ENCODE measurements around the gene SLC16A8.

Gene SLC16A8

DNA sequence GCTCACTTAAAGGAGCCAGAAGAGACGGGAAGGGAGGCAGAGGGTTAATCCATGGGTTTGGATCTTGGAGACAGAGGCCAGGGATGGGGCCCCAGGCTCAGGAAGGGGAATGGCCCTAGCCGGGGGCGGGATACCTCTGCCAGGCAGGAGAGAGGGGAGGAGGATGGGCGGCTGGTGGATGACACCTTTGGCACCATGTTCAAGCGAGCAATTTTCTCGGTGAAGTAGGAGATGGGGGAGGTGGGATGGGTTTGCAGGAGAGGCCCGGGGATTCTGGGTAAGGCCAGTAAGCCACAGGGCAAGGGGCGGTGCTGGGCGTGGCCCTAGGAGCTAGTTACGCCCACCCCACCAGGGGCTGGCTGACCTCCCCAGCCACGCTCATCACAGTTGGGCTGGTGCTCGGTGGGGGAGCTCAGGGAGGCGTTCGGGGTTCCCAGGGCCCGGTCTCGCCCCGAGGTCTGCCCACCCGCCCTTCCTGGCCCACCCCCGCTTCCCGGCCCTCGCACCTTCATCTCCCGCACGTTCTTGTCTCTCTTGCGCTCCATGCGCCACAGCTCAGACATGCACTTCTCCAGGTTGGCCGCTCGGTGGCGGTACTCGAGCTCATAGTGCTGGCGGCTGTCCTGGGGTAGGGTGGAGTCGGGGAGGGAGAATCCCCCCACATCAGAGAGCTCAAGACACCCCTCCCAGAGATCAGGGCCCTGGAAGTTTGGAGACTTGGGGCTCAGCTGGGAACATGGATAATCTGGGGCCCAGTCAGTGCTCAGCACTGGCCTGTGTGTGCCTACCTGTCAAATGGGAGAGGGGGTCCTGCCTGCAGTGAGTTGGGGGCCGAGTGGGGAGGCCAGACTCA lies 13.8 kb upstream of the SLC16A8 start:
- Histone ChIP-seq H3K4me2 (ENCODE audit: low read length) (no peak overlapping the region), H3K4me3 (ENCODE audit: low read depth, low read length) (no peak overlapping the region), H3K36me3 (ENCODE audit: control insufficient read depth, insufficient read depth, low read length) (no peaks in the 10 kb centered on the region), H3K27me3 (ENCODE audit: control insufficient read depth, insufficient read depth, low read length) (no peaks in the 10 kb centered on the region), H3K27ac (no peak overlapping the region), H3K9me3 (ENCODE audit: control insufficient read depth, low read length) (no peaks in the 10 kb centered on the region), H2AFZ (no peak overlapping the region), H3K4me1 (no peaks in the 10 kb centered on the region), H3K9ac (no peak overlapping the region), H3K79me2 (no peaks in the 10 kb centered on the region)
- TF ChIP-seq, protein P1, sequence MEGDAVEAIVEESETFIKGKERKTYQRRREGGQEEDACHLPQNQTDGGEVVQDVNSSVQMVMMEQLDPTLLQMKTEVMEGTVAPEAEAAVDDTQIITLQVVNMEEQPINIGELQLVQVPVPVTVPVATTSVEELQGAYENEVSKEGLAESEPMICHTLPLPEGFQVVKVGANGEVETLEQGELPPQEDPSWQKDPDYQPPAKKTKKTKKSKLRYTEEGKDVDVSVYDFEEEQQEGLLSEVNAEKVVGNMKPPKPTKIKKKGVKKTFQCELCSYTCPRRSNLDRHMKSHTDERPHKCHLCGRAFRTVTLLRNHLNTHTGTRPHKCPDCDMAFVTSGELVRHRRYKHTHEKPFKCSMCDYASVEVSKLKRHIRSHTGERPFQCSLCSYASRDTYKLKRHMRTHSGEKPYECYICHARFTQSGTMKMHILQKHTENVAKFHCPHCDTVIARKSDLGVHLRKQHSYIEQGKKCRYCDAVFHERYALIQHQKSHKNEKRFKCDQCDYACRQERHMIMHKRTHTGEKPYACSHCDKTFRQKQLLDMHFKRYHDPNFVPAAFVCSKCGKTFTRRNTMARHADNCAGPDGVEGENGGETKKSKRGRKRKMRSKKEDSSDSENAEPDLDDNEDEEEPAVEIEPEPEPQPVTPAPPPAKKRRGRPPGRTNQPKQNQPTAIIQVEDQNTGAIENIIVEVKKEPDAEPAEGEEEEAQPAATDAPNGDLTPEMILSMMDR (IDR thresholded peaks at IDR 0.05), result no peak

DNA sequence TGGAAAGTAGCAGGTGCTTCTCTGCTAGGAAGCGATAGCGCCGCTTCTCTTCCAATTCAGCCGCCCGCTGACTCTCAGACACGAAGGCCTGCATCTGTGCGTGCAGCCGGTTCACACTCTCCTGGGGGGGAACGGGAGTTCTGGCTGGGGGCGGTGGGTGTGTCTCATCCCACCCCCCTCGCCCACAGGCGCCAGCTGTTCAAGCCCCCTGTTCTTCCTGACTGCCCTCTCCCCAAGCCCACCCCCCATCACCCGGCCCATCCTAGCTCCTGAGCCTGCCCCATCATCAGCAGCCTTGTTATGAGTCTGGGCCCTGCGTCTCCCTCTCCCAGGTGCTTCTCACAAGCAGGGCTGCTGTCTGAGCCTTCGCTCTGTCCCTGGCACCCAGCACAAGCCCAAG lies 13.1 kb upstream of the SLC16A8 start:
- no peaks in the 10 kb centered on the region for H3K27me3 ChIP-seq (ENCODE audit: control insufficient read depth, insufficient read depth, low read length)
- H3K9me3 ChIP-seq (ENCODE audit: control insufficient read depth, low read length), result no peaks in the 10 kb centered on the region
- no peak overlapping the region for H3K4me2 ChIP-seq (ENCODE audit: low read length)
- no peak overlapping the region for H2AFZ ChIP-seq
- H3K79me2 ChIP-seq, result no peaks in the 10 kb centered on the region
- H3K9ac ChIP-seq, result no peak overlapping the region
- H3K36me3 ChIP-seq (ENCODE audit: control insufficient read depth, insufficient read depth, low read length), result no peaks in the 10 kb centered on the region
- TF ChIP-seq, protein P1 (IDR thresholded peaks at IDR 0.05), result no peak
- H3K4me3 ChIP-seq (ENCODE audit: low read depth, low read length), result no peak overlapping the region
- H3K27ac ChIP-seq, result no peak overlapping the region
- no peaks in the 10 kb centered on the region for H3K4me1 ChIP-seq

DNA sequence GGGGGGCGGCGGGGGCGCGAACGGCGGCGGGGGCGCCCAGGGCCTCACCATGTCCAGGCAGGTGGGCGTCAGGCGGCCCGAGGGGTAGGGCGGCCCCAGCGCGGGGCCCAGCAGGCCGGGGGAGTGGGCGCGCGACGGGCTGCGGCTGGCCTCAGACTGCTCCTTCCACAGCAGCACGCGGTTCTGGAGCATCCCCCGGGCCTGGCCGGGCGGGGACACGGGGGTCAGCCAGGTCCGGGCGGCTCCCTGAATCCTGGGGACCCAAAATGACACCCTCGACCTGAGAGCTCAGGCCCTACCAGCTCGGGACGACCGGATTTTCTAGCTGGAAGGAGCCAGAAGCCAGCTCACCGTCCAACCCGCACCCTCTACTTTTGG lies 5.5 kb upstream of the SLC16A8 start:
- no peak overlapping the region for H2AFZ ChIP-seq
- H3K27ac ChIP-seq, result no peak overlapping the region
- H3K9me3 ChIP-seq (ENCODE audit: control insufficient read depth, low read length), result no peaks in the 10 kb centered on the region
- TF ChIP-seq, protein P1 (IDR thresholded peaks at IDR 0.05), result no peak
- H3K27me3 ChIP-seq (ENCODE audit: control insufficient read depth, insufficient read depth, low read length), result no peaks in the 10 kb centered on the region
- H3K4me1 ChIP-seq, result no peaks in the 10 kb centered on the region
- no peak overlapping the region for H3K4me3 ChIP-seq (ENCODE audit: low read depth, low read length)
- H3K9ac ChIP-seq, result no peak overlapping the region
- no peaks in the 10 kb centered on the region for H3K79me2 ChIP-seq
- H3K36me3 ChIP-seq (ENCODE audit: control insufficient read depth, insufficient read depth, low read length), result no peaks in the 10 kb centered on the region
- no peak overlapping the region for H3K4me2 ChIP-seq (ENCODE audit: low read length)

DNA sequence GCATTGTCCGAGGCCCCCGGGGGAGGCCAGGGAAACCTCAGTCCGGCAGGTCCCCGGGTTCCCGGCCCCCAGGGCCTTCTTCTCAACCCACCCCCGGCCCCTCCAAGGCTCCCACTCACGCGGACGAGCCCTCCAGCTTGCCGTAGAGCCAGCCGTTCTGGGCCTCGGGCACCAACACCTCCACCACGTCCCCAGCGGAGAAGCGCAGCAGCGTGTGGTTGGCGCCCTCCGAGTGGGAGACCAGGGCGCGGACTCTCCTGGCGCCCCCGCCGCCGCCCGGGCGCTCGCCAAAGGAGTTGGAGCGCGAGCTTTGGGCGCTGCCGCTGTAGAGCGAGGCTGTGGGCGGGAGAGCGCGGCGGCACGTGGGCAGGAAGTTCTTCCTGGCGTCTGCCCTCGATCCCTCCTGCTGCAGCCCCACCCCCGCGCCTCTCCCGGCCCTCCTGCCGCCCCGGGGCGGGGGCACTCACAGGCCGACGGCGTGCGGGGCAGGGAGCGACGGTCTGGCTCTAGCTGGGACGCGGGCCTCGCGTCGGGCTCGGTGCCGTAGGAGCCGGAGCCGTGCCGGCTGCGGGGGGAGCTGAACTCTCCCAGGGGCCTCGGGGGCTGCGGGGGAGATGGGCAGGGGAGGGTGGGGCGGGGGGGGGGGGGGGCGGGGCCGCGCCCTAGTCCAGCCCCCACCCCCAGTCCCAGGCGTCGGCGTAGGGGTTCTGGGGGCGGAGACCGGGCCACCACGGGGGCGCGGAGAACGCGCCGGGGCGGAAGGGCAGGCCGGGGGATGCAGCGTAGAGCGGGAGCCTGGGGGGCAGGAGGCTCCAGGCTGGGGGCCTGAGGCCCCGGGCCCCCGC lies 4.9 kb upstream of the SLC16A8 start:
- Histone ChIP-seq H3K4me1 (no peaks in the 10 kb centered on the region), H3K9me3 (ENCODE audit: control insufficient read depth, low read length) (no peaks in the 10 kb centered on the region), H3K9ac (no peak overlapping the region), H2AFZ (no peak overlapping the region), H3K36me3 (ENCODE audit: control insufficient read depth, insufficient read depth, low read length) (no peaks in the 10 kb centered on the region), H3K27me3 (ENCODE audit: control insufficient read depth, insufficient read depth, low read length) (no peaks in the 10 kb centered on the region), H3K27ac (no peak overlapping the region), H3K4me3 (ENCODE audit: low read depth, low read length) (no peak overlapping the region), H3K4me2 (ENCODE audit: low read length) (peak overlapping the region; percentile 22), H3K79me2 (no peaks in the 10 kb centered on the region)
- TF ChIP-seq, protein P1 (IDR thresholded peaks at IDR 0.05), result no peak

All from parathyroid adenoma (tissue), 2 donors.